Fibroblast of lung (primary cell): ENCODE results near the gene PRR7.

ENCODE experiments used
- CTCF ChIP-seq, 2 donors: IDR thresholded peaks in 1 of 2; conservative IDR thresholded peaks in 1 of 2; 1 replicate in 1 of 2; 2 replicates in 1 of 2; pipeline ENCODE4 v1.5.1; 2011 to 2012; ENCODE audit warnings: low read length in 2 of 2, control low read depth in 1 of 2, inconsistent platforms in 1 of 2, low read depth in 1 of 2, mild to moderate bottlenecking in 1 of 2
- EZH2 ChIP-seq: IDR thresholded peaks from 2 replicates; pipeline ENCODE4 v1.5.1; 2012; ENCODE audit warnings: low read length, control low read depth, mild to moderate bottlenecking; ENCODE audit errors: missing control alignments

- TF ChIP-seq EZH2 (no peak), CTCF (conservative IDR thresholded peaks at IDR 0.05 in 1 of 2, IDR thresholded peaks at IDR 0.05 in 1 of 2; ENCODE audit: low read depth in 1 of 2, low read length in 2 of 2) (no peak)
Measured at GRCh38 chr5:177490311-177490991, 43.8 kb downstream of the PRR7 start.
